ENCODE measurements around the gene BMP3.

The BMP3 gene

DNA sequence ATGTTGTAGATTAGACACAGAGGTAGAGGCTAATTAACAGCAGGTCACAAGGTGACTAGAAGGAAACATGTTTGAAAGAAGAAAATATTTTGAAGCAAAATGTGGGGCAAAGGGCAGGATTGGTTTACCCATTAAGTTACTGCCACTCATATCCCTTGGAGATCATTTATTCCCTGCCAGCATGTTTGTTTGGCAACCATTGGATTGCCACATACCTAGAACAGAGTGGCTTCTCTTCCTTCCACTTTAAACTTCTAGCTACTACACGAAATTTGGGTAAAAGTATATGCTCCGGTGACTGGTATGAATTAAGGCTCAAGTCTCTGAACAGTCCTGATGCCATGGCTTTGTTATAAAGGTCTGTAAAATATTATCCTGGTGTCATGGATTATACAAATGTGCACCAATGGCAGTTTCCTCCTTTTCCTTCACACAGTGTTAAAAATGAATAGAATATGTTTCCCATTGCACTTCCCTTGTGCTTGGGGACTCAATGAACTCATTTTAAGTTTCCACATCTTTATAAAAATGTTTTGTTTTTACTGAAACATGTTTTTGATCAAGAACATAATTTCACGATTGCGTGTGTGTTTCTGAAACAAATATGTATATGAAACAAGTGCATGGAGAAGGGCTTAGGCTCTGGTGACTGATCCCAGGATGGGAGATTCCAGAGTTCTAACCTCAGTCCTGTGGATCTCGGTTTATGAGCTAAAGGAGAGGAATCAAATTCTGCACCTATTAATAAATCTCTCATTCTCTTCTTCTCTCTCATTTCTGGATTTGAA lies 12.3 kb downstream of the BMP3 start:
- no peak for DNase-seq

- DNase-seq: no peak
These were observed 18.8 kb downstream of the BMP3 start for GRCh38 chr4:81049330-81049729.

- no peak for DNase-seq
These were observed 19.4 kb downstream of the BMP3 start for GRCh38 chr4:81049907-81050306.

- DNase-seq: no peak
These were observed 21.9 kb downstream of the BMP3 start for GRCh38 chr4:81052119-81053068.

- DNase-seq: no peak
These were observed 28.1 kb downstream of the BMP3 start for GRCh38 chr4:81058621-81059020.

DNA sequence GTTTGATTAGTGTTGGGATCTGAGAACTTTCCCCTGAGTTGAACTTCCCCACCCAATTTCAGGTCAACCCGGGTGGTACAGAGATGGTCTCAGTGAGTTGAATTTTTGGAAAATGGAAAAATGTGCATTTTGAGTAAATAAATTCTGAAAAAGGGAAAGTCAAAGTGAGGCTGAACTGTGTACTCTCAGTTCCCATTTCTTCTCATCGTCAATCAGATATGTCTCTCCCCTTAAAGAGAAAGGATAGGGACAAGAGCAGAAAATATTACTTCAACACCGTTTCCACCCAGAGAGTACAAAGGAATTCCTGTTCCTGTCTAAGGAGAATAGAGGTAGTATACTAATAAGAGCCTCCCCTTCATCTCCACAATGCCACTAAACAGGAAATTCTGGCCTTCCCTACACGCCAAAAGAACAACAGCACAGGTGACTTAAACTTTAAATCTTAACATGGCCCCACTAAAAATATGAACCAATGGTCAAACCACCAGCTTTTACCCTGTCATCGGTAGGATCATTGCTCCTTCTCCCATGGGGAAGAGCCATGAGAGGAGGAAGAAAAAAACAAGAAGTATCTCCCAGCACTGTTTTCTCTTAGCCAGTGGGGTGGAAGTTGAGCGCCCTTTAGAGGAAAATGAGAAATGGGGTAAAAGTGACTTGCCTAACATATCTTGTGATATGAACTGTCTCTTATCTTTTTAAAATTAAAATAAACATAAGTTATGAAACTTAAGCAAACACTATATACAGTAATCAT lies 30.3 kb downstream of the BMP3 start:
- DNase-seq: no peak

DNA sequence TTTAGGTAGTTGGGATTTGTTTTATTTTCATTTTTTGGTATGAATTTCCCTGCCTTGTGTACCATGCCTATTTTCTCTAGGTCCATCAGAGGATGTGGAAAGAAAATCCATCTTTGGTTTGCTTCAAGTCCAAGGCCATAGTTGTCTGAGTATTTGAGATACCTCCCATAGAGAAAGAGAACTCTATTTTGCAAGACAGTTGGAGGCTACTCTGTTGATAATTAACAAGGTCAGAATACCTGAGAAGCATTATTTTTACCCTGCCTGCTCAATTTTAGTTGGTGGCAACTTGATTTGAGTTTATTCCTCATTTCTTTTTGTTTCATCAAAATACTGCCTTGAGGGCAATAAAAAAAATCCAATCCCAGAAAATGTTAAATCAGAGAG lies 30.8 kb downstream of the BMP3 start:
- DNase-seq: no peak

DNA sequence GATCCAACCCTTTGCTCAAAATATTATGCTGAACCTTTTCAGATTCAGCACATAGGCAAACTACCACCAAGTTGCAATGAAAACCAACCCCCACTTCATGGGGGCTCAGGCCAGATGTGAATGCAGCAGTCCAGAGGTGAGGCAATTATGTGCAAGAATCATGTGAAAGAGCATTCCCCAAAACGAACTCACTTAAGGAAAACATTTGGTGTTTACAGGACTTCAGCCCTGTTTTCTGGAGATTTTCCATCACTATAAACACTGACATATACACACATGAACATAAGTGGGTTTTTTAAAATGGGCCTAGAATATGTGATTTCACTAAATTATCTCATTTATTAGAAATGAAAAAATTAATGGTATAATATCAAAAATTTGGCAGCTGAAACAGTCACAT lies 31.5 kb downstream of the BMP3 start:
- no peak for DNase-seq

GRCh38 chr4:81065446-81065845 lies 34.9 kb downstream of the BMP3 start:
- no peak for DNase-seq

DNA sequence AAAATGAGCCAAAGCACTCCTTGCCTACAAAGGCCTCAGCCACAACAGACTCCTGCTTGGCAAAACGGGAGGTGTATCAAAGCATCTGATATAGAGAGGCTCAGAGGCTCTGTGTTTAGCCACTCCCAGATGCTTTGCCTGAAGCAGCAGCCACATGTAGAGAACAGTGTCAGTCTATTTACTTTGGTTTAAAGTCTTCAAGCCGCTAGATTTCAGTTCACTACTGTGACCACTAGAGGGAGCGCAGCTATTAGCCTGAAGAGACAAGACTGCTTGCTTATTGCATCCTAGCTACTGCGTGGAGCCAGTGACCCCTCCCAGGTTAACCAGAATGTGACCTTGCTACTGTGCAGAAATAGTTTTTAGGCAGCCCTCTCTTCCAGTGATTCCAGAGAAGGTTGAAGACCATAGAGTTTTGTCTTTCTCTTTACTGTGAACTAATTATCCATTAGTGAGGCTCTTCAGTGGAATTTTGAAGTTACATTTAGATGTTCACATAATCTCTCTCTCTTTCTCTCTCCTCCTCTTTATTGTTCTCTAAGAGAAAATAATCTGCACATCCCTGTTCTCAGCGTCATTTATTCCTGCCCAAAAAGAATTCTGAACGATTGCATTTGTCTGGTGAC lies 39.3 kb downstream of the BMP3 start:
- DNase-seq: peak; percentile 7

- DNase-seq: no peak
These were observed 40.5 kb downstream of the BMP3 start for GRCh38 chr4:81071013-81071412.

GRCh38 chr4:81081156-81081555 lies 50.6 kb downstream of the BMP3 start:
- no peak for DNase-seq

DNA sequence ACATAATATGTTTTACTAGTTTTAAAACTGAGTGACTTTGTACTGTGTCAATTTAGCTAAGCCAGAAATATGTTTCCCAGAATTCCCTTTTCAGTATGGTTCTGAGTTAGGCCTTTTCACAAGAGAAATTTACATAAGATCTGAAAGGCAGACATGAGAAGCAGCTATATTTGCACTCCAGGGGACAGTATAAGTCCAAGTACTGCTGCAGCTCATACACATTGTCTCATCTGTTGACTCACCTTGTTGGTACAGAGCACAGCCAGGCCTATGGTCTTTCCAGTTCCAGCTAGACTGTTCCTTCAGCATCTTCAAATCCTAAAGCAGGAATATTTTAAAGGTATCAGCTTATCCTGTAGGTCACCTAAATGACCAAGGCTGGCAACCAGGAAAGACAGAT lies 53.5 kb downstream of the BMP3 start:
- DNase-seq: no peak

DNA sequence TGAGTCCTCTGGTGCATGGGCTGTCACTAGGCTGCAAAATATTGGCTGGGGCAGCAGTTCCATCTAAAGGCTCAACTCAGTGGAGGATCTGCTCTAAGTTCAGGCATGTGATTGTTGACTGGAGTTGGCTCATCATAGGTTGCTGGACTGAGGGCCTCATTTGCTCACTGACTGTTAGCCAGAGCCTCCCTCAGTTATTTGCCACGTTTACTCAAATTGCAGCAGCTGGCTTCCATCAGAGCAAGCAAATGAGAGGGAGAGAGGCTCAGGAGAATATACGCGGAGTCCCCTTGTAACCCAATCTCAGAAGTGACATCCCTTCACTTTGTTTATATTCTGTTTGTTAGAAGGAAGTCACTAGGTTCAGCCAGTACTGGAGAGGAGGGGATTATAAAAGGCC lies 54.1 kb downstream of the BMP3 start:
- no peak for DNase-seq

DNA sequence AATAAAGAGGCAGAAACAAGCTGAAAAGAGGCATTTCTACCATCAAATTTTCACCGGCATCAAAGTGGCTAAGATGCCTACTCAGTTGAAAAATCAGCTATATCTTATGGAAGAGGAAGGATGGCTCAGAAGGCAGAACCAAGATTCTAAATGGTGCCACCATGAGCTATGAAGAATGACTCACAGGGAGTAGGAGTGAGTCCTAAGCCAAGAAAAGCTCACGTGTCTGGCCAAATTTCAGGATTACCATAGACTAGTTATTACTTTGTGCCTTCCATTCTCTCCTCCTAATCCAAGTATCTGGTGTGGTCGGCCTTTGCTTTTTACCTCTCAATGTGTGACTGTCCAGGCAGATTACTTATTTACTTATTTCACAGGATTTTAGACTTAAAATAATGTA lies 54.8 kb downstream of the BMP3 start:
- DNase-seq: no peak

- no peak for DNase-seq
These were observed 55.5 kb downstream of the BMP3 start for GRCh38 chr4:81085979-81086378.

GRCh38 chr4:81093720-81094401 lies 63.4 kb downstream of the BMP3 start:
- no peak for DNase-seq

DNA sequence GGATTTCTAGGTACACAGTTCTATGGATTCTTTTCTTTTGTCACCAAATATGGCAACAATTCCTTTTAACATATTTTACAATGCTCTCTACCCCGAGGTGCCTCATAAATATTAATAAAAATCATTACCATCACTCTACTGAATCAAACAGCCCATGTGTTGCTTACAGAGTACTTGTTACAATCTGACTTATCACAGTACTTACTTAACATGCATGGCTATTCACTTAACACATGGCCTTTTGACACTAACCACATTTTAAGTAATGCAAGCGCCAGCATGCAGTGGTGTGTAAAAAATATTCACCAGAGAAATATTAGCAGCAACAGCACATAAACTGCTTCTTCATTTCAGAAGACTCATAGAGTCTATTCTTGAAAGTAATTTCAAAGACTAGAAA lies 64.9 kb downstream of the BMP3 start:
- no peak for DNase-seq

DNA sequence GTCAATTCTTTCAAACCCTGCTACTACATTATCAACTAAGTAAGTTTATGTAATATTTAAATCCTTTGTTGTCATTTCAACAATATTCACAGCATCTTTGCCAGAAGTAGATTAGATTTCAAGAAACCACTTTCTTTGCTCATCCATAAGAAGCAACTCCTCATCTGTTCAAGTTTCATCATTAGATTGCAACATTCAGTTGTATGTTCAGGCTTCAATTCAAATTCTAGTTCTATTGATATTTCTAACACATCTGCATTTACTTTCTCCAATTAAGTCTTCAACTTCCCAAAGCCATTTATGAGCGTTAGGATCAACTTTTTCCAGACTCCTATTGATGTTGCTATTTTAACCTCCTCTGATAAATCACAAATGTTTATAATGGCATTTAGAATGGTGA lies 66.1 kb downstream of the BMP3 start:
- DNase-seq: no peak

DNA sequence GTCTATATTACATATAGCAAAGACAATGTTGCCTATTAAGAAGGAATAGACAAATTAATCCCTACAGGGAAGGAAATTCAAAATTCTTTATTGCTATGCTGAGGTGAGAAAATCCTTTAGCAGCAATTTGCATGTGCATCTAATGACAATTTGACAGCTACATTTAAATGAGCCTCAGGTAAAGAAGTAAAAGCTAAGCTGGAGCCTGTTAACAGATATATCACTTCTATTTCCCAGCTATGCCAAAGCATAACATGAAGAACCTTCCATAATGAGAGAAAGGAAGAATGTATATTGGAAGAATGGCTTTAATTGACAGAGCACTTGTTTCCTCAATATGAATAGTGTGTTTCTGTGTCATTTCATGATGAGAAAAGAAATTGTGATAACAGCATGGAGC lies 71.6 kb downstream of the BMP3 start:
- DNase-seq: no peak

DNA sequence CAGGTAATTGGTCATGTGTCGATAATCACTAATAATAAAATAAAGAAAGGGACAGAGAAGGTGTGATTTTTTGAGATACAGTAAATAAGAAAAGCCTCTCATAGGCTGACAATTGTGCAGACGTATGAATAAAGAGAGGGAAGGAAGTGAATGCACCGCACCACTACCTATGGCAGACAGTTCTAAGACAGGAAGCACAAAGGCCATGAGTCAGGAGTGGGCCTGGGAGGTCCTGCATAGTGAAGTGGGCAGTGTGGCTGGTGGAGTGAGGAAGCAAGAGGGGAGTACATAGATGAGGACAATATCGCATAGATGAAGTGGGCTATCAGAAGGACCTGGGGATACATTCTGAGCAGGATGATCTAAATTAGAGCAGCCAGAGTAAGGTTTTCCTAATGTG lies 75.6 kb downstream of the BMP3 start:
- no peak for DNase-seq

All from NCI-H524 treated with DMSO at 0.1 percent for 48 hours (cell line).